ENCODE measurements around the gene ACSS2. TPM values are rescaled to one million over a fixed set of nuclear protein-coding genes. Genes with fewer than 3 reads are reported as not detected.

ACSS2 gene
- total and polyA plus RNA-seq, 10 of the 15 experiments (the other 5 are each of a cell fraction or from before 2014, with no cell fraction given) = 2.8 to 37.2 (median 24.2) TPM

DNA sequence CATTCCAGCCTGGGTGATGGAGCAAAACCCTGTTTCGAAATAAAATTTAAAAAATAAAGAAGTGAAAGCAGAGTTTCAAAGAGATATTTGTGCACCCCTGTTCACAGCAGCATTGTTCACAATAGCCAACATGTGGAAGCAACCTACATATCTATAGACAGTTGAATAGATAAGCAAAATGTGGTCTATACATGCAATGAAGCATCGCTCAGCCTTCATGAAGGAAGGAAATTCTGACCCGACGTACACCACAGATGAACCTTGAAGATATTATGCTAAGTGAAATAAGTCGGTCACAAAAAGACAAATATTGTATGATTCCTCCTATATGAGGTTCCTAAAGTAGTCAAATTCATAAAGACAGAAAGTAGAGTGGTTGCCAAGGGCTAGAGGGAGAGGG lies 44.5 kb upstream of the ACSS2 start (continued):
- TF ChIP-seq EGR1 (IDR thresholded peaks at IDR 0.05; ENCODE audit: borderline replicate concordance in 1 of 2, low read depth in 2 of 2, low read length in 2 of 2) (no peak), BMI1 (IDR thresholded peaks at IDR 0.05; ENCODE audit: borderline replicate concordance) (no peak), BCL11A (IDR thresholded peaks at IDR 0.05; ENCODE audit: low read depth, low read length) (no peak), NFYA (IDR thresholded peaks at IDR 0.05; ENCODE audit: borderline replicate concordance, low read depth, low read length) (no peak), SREBF2 (IDR thresholded peaks at IDR 0.05; ENCODE audit: low read length) (no peak), BRCA1 (IDR thresholded peaks at IDR 0.05; ENCODE audit: low read depth, low read length) (no peak), ZNF274 (IDR thresholded peaks at IDR 0.05; ENCODE audit: insufficient read depth, insufficient read length) (no peak), NFIC (IDR thresholded peaks at IDR 0.05; ENCODE audit: low read depth, low read length) (no peak), USF1 (IDR thresholded peaks at IDR 0.05; ENCODE audit: borderline replicate concordance, extremely low read length, insufficient read depth, low read depth, low read length) (no peak), PKNOX1 (IDR thresholded peaks at IDR 0.05) (no peak), RBBP5 (conservative IDR thresholded peaks at IDR 0.05) (no peak)

DNA sequence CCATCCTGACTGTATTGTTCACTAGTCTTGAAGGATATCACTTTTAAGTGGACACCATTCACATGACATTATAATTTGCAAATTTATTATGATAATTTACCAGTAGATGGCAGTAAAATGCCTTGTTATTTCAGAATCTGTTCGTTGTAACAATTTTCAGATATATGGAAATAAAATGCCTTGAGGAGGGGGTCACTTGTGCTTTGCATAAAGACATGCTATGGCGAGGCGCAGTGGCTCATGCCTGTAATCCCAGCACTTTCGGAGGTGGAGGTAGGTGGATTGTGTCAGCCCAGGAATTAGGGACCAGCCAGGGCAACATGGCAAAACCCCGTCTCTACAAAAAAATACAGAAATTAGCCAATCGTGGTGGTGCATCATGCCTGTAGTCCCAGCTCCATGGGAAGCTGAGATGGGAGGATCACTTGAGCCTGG lies 41.9 kb upstream of the ACSS2 start:
- Histone ChIP-seq H3K4me1 (ENCODE audit: control insufficient read depth, insufficient read depth, low read length) (no peaks in the 10 kb centered on the region), H3K27ac (ENCODE audit: control insufficient read depth, insufficient read depth) (no peak overlapping the region), H3K27me3 (replicated peaks in 1 of 2; ENCODE audit: control insufficient read depth in 2 of 2, insufficient read depth in 2 of 2, low read length in 1 of 2) (no peaks in the 10 kb centered on the region), H3K79me2 (ENCODE audit: control insufficient read depth, insufficient read depth, low read length) (no peaks in the 10 kb centered on the region), H3K9ac (ENCODE audit: control insufficient read depth, insufficient read depth, low read length) (no peak overlapping the region), H4K20me1 (ENCODE audit: control insufficient read depth, insufficient read depth) (no peaks in the 10 kb centered on the region), H3K4me2 (ENCODE audit: control insufficient read depth, insufficient read depth) (no peak overlapping the region), H3K4me3 (no peak overlapping the region), H2AFZ (ENCODE audit: control insufficient read depth, low read depth, low read length) (no peak overlapping the region), H3K36me3 (ENCODE audit: control insufficient read depth in 2 of 2, insufficient read depth in 2 of 2, low read length in 1 of 2) (no peaks in the 10 kb centered on the region), H3K9me3 (replicated peaks; ENCODE audit: control insufficient read depth, insufficient read depth, low read length) (no peaks in the 10 kb centered on the region)
- WGBS (ENCODE audit: insufficient coverage, insufficient replicate concordance, low lambda C conversion rate, missing lambda C conversion rate) = 20% methylated on average over 6 of the region's 6 CpGs
- FAIRE-seq = peak; percentile 66
- ChIA-PET CTCF (interaction anchor here (1.0 to 1.6 kb wide), 5 partner anchors 18 to 475 kb away, joined by 3 to 7 read pairs (median 3); no protein-coding TSS in a partner anchor), POLR2A (no interaction called here), SMC1A (ENCODE audit: uncharacterized antibody, unreplicated experiment) (interaction anchor here (0.9 to 1.9 kb wide), 2 partner anchors 9 to 35 kb away, joined by 3 to 5 read pairs; partner anchors contain the start of gene NCOA6), RAD21 (ENCODE audit: unreplicated experiment) (no interaction called here)
- intact Hi-C loops (cut with micrococcal nuclease; ENCODE audit: unreplicated experiment) = loop anchor here (1.0 to 5.0 kb wide), 3 partner anchors 126 to 435 kb away; no protein-coding TSS in a partner anchor
- DNase-seq (ENCODE audit: low read depth, low spot score) = no peak
- ATAC-seq = peak; percentile 54
- in situ Hi-C loops (cut with MboI) = loop anchor here (5.0 to 25.0 kb wide), 2 partner anchors 123 to 428 kb away; partner anchors contain the start of genes GSS and MYH7B
- BruUV-seq (replicated peaks) = no TSS peak
- no peak for TF ChIP-seq ATF3 (IDR thresholded peaks at IDR 0.05; ENCODE audit: borderline replicate concordance, extremely low read depth, low read depth, low read length)
- peak in 1 of 3 experiments; percentile 52; a peak in 2 of 6 replicates for TF ChIP-seq CTCF (IDR thresholded peaks at IDR 0.05 in 2 of 3, conservative IDR thresholded peaks at IDR 0.05 in 1 of 3; ENCODE audit: control insufficient read depth in 2 of 3, extremely low read depth in 1 of 3, insufficient read depth in 1 of 3, low read depth in 3 of 3, low read length in 3 of 3)
- peak; percentile 46 for TF ChIP-seq RAD21 (IDR thresholded peaks at IDR 0.05; ENCODE audit: insufficient read depth, low read depth, low read length)
- TF ChIP-seq TAF1 (IDR thresholded peaks at IDR 0.05; ENCODE audit: borderline replicate concordance, low read depth, low read length) = no peak
- no peak for TF ChIP-seq SIN3A (IDR thresholded peaks at IDR 0.05; ENCODE audit: low read depth, low read length)
- no peak for TF ChIP-seq SREBF1 (IDR thresholded peaks at IDR 0.05; ENCODE audit: low read length)
- TF ChIP-seq, protein P1, sequence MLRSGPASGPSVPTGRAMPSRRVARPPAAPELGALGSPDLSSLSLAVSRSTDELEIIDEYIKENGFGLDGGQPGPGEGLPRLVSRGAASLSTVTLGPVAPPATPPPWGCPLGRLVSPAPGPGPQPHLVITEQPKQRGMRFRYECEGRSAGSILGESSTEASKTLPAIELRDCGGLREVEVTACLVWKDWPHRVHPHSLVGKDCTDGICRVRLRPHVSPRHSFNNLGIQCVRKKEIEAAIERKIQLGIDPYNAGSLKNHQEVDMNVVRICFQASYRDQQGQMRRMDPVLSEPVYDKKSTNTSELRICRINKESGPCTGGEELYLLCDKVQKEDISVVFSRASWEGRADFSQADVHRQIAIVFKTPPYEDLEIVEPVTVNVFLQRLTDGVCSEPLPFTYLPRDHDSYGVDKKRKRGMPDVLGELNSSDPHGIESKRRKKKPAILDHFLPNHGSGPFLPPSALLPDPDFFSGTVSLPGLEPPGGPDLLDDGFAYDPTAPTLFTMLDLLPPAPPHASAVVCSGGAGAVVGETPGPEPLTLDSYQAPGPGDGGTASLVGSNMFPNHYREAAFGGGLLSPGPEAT (IDR thresholded peaks at IDR 0.05; ENCODE audit: low read depth) = no peak

Measured in GM12878 (cell line).